HEK293 (cell line): ENCODE measurements around the gene EIF4EBP3.
A peak's percentile ranks its signal among the peaks of the same experiment; 100 is the strongest.

ENCODE experiments used
- EGR2 ChIP-seq: fragments of 450-650 bp; formaldehyde crosslinking; IDR thresholded peaks from 2 replicates; pipeline ENCODE4 v1.5.1; 2016; ENCODE audit warnings: low read depth, missing biosample characterization, missing genetic modification characterization
- FEZF1 ChIP-seq: fragments of 450-650 bp; formaldehyde crosslinking; IDR thresholded peaks from 2 replicates; pipeline ENCODE4 v1.5.1; 2016; ENCODE audit warnings: missing biosample characterization, missing genetic modification characterization
- GLIS1 ChIP-seq: fragments of 450-650 bp; formaldehyde crosslinking; IDR thresholded peaks from 2 replicates; pipeline ENCODE4 v1.5.1; 2016; ENCODE audit warnings: missing biosample characterization, missing genetic modification characterization
- KLF16 ChIP-seq: fragments of 450-650 bp; formaldehyde crosslinking; IDR thresholded peaks from 2 replicates; pipeline ENCODE4 v1.5.1; 2017; ENCODE audit warnings: missing biosample characterization, missing genetic modification characterization
- RBAK ChIP-seq: fragments of 450-650 bp; formaldehyde crosslinking; IDR thresholded peaks from 2 replicates; pipeline ENCODE4 v1.5.1; 2016; ENCODE audit warnings: missing biosample characterization, missing genetic modification characterization
- SCRT2 ChIP-seq: fragments of 450-650 bp; formaldehyde crosslinking; IDR thresholded peaks from 2 replicates; pipeline ENCODE4 v1.5.1; 2016; ENCODE audit warnings: missing biosample characterization, missing genetic modification characterization
- SP3 ChIP-seq: fragments of 450-650 bp; formaldehyde crosslinking; IDR thresholded peaks from 2 replicates; pipeline ENCODE4 v1.5.1; 2016; ENCODE audit warnings: missing biosample characterization, missing genetic modification characterization
- ZBTB17 ChIP-seq: fragments of 450-650 bp; formaldehyde crosslinking; IDR thresholded peaks from 2 replicates; pipeline ENCODE4 v1.5.1; 2016; ENCODE audit warnings: missing biosample characterization, missing genetic modification characterization
- ZBTB20 ChIP-seq: fragments of 450-650 bp; formaldehyde crosslinking; IDR thresholded peaks from 2 replicates; pipeline ENCODE4 v1.5.1; 2016; ENCODE audit warnings: missing biosample characterization, missing genetic modification characterization
- ZFP69B ChIP-seq: fragments of 450-650 bp; formaldehyde crosslinking; IDR thresholded peaks from 2 replicates; pipeline ENCODE4 v1.5.1; 2016; ENCODE audit warnings: missing biosample characterization, missing genetic modification characterization
- ZIC2 ChIP-seq: fragments of 450-650 bp; formaldehyde crosslinking; IDR thresholded peaks from 2 replicates; pipeline ENCODE4 v1.5.1; 2016; ENCODE audit warnings: missing biosample characterization, missing genetic modification characterization
- ZNF140 ChIP-seq: fragments of 450-650 bp; formaldehyde crosslinking; IDR thresholded peaks from 2 replicates; pipeline ENCODE4 v1.5.1; 2016; ENCODE audit warnings: missing biosample characterization, missing genetic modification characterization
- ZNF169 ChIP-seq: fragments of 450-650 bp; formaldehyde crosslinking; IDR thresholded peaks from 2 replicates; pipeline ENCODE4 v1.5.1; 2016; ENCODE audit warnings: missing biosample characterization, missing genetic modification characterization
- ZNF2 ChIP-seq: fragments of 450-650 bp; formaldehyde crosslinking; IDR thresholded peaks from 2 replicates; pipeline ENCODE4 v1.5.1; 2016; ENCODE audit warnings: missing biosample characterization, missing genetic modification characterization
- ZNF24 ChIP-seq: fragments of 450-650 bp; formaldehyde crosslinking; IDR thresholded peaks from 2 replicates; pipeline ENCODE4 v1.5.1; 2016; ENCODE audit warnings: missing biosample characterization, missing genetic modification characterization
- ZNF335 ChIP-seq: fragments of 450-650 bp; formaldehyde crosslinking; conservative IDR thresholded peaks from 2 replicates; pipeline ENCODE4 v1.5.1; 2016; ENCODE audit warnings: missing biosample characterization, missing genetic modification characterization
- ZNF350 ChIP-seq: fragments of 450-650 bp; formaldehyde crosslinking; IDR thresholded peaks from 2 replicates; pipeline ENCODE4 v1.5.0; 2017; ENCODE audit warnings: missing biosample characterization, mild to moderate bottlenecking, missing genetic modification characterization
- ZNF423 ChIP-seq: fragments of 450-650 bp; formaldehyde crosslinking; IDR thresholded peaks from 2 replicates; pipeline ENCODE4 v1.5.1; 2016; ENCODE audit warnings: missing biosample characterization, missing genetic modification characterization
- ZNF433 ChIP-seq: fragments of 450-650 bp; formaldehyde crosslinking; IDR thresholded peaks from 2 replicates; pipeline ENCODE4 v1.5.1; 2016; ENCODE audit warnings: missing biosample characterization, missing genetic modification characterization, low read depth
- ZNF629 ChIP-seq: fragments of 450-650 bp; formaldehyde crosslinking; IDR thresholded peaks from 2 replicates; pipeline ENCODE4 v1.5.1; 2017; ENCODE audit warnings: missing biosample characterization, missing genetic modification characterization
- ZNF777 ChIP-seq: fragments of 450-650 bp; formaldehyde crosslinking; IDR thresholded peaks from 2 replicates; pipeline ENCODE4 v1.5.1; 2017; ENCODE audit warnings: missing biosample characterization, missing genetic modification characterization, borderline replicate concordance
- ZNF843 ChIP-seq: fragments of 450-650 bp; formaldehyde crosslinking; IDR thresholded peaks from 2 replicates; pipeline ENCODE4 v1.5.1; 2016; ENCODE audit warnings: missing biosample characterization, missing genetic modification characterization
- ZXDB ChIP-seq: fragments of 450-650 bp; formaldehyde crosslinking; IDR thresholded peaks from 2 replicates; pipeline ENCODE4 v1.5.1; 2016; ENCODE audit warnings: missing biosample characterization, missing genetic modification characterization
- TF ChIP-seq, protein P1 (sequence below): fragments of 450-650 bp; formaldehyde crosslinking; IDR thresholded peaks from 2 replicates; pipeline ENCODE4 v1.5.1; 2017; ENCODE audit warnings: missing biosample characterization, mild to moderate bottlenecking, missing genetic modification characterization, moderate library complexity
- TF ChIP-seq, protein P2 (sequence below): fragments of 450-650 bp; formaldehyde crosslinking; IDR thresholded peaks from 2 replicates; pipeline ENCODE4 v1.5.1; 2016; ENCODE audit warnings: missing biosample characterization, missing genetic modification characterization
- TF ChIP-seq, protein P3 (sequence below): fragments of 450-650 bp; formaldehyde crosslinking; conservative IDR thresholded peaks from 2 replicates; pipeline ENCODE4 v1.5.1; 2016; ENCODE audit warnings: low read depth, missing biosample characterization, missing genetic modification characterization
- TF ChIP-seq, protein P4 (sequence below): fragments of 450-650 bp; formaldehyde crosslinking; IDR thresholded peaks from 2 replicates; pipeline ENCODE4 v1.5.1; 2017; ENCODE audit warnings: missing biosample characterization, missing genetic modification characterization
- TF ChIP-seq, protein P5 (sequence below): IDR thresholded peaks from 2 replicates; pipeline ENCODE4 v1.6.1; 2011; ENCODE audit warnings: mild to moderate bottlenecking, low read depth, low read length, borderline replicate concordance
- TF ChIP-seq, protein P6 (sequence below): fragments of 450-650 bp; formaldehyde crosslinking; IDR thresholded peaks from 2 replicates; pipeline ENCODE4 v1.5.1; 2017; ENCODE audit warnings: missing biosample characterization, missing genetic modification characterization

EIF4EBP3 gene

DNA sequence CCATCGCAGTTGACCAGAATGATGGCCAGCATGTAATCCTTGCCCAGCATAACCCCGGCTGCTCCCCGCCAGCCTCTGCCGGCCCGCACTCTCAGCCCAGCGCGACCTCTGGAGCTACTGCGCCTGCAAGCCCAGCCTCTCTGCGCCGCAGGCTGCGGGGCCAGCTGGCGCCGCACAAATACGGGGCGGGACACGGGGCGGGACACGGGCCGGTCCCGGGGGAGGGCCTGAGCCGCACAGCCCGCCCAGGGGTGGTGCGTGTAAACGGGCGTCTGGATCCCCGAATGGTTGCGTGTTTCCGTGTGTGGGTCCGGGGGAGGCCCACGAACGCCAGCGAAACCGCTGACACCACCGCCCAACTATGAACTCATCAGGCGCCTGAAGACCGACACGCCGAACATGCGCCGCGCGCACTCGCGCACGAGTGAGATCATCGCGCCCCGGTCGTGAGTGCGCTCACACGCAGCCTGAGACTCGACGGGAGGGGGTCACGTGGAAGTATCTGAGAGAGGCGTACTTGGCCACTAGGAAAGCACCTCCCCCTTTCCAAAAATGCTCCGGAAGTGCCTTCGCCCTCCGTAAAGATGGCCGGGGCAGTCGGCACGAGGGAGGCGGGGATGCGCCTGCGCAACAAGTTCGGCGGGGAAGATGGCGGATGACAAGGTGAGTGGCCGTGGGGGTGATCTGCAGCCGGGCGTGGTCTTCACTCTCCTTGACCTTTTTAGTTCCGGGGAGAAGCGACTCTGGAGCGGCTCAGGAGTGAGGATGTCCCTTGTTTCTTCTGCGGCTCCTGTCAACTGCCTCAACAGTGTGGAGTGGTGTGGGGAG, 16.9 kb downstream of the EIF4EBP3 start, which contains the start of the genes APBB3 and SLC35A4 (continued):
- TF ChIP-seq, protein P1, sequence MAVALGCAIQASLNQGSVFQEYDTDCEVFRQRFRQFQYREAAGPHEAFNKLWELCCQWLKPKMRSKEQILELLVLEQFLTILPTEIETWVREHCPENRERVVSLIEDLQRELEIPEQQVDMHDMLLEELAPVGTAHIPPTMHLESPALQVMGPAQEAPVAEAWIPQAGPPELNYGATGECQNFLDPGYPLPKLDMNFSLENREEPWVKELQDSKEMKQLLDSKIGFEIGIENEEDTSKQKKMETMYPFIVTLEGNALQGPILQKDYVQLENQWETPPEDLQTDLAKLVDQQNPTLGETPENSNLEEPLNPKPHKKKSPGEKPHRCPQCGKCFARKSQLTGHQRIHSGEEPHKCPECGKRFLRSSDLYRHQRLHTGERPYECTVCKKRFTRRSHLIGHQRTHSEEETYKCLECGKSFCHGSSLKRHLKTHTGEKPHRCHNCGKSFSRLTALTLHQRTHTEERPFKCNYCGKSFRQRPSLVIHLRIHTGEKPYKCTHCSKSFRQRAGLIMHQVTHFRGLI (tag by site-specific recombination): peak; percentile 91
- TF ChIP-seq ZXDB (tag by site-specific recombination) (peak; percentile 94), ZNF140 (no peak), ZNF335 (tag by site-specific recombination) (peak; percentile 97), ZNF24 (tag by site-specific recombination) (0 out of 2 replicates have a peak, but pooled peaks have one; percentile 74), ZNF433 (tag by site-specific recombination) (no peak), KLF16 (tag by site-specific recombination) (peak; percentile 96), ZBTB17 (tag by site-specific recombination) (peak; percentile 93), ZNF2 (tag by site-specific recombination) (peak; percentile 85), RBAK (tag by site-specific recombination) (no peak), ZFP69B (peak; percentile 74), EGR2 (no peak; the same call in 1 of the 2 replicates), ZBTB20 (tag by site-specific recombination) (peak; percentile 14; the same call in 1 of the 2 replicates), ZNF629 (peak; percentile 96), SCRT2 (tag by site-specific recombination) (peak; percentile 100), ZIC2 (peak; percentile 63; the same call in 1 of the 2 replicates), ZNF169 (tag by site-specific recombination) (no peak), SP3 (tag by site-specific recombination) (peak; percentile 98), FEZF1 (tag by site-specific recombination) (0 out of 2 replicates have a peak, but pooled peaks have one; percentile 11), ZNF350 (tag by site-specific recombination) (no peak), ZNF843 (tag by site-specific recombination) (peak; percentile 46; the same call in 1 of the 2 replicates), ZNF423 (tag by site-specific recombination) (peak; percentile 44; the same call in 1 of the 2 replicates), GLIS1 (peak; percentile 89), ZNF777 (tag by site-specific recombination) (peak; percentile 97)
- TF ChIP-seq, protein P2, sequence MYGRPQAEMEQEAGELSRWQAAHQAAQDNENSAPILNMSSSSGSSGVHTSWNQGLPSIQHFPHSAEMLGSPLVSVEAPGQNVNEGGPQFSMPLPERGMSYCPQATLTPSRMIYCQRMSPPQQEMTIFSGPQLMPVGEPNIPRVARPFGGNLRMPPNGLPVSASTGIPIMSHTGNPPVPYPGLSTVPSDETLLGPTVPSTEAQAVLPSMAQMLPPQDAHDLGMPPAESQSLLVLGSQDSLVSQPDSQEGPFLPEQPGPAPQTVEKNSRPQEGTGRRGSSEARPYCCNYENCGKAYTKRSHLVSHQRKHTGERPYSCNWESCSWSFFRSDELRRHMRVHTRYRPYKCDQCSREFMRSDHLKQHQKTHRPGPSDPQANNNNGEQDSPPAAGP (tag by site-specific recombination): peak; percentile 91
- TF ChIP-seq, protein P3, sequence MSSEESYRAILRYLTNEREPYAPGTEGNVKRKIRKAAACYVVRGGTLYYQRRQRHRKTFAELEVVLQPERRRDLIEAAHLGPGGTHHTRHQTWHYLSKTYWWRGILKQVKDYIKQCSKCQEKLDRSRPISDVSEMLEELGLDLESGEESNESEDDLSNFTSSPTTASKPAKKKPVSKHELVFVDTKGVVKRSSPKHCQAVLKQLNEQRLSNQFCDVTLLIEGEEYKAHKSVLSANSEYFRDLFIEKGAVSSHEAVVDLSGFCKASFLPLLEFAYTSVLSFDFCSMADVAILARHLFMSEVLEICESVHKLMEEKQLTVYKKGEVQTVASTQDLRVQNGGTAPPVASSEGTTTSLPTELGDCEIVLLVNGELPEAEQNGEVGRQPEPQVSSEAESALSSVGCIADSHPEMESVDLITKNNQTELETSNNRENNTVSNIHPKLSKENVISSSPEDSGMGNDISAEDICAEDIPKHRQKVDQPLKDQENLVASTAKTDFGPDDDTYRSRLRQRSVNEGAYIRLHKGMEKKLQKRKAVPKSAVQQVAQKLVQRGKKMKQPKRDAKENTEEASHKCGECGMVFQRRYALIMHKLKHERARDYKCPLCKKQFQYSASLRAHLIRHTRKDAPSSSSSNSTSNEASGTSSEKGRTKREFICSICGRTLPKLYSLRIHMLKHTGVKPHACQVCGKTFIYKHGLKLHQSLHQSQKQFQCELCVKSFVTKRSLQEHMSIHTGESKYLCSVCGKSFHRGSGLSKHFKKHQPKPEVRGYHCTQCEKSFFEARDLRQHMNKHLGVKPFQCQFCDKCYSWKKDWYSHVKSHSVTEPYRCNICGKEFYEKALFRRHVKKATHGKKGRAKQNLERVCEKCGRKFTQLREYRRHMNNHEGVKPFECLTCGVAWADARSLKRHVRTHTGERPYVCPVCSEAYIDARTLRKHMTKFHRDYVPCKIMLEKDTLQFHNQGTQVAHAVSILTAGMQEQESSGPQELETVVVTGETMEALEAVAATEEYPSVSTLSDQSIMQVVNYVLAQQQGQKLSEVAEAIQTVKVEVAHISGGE (tag by site-specific recombination): peak; percentile 49
- TF ChIP-seq, protein P4, sequence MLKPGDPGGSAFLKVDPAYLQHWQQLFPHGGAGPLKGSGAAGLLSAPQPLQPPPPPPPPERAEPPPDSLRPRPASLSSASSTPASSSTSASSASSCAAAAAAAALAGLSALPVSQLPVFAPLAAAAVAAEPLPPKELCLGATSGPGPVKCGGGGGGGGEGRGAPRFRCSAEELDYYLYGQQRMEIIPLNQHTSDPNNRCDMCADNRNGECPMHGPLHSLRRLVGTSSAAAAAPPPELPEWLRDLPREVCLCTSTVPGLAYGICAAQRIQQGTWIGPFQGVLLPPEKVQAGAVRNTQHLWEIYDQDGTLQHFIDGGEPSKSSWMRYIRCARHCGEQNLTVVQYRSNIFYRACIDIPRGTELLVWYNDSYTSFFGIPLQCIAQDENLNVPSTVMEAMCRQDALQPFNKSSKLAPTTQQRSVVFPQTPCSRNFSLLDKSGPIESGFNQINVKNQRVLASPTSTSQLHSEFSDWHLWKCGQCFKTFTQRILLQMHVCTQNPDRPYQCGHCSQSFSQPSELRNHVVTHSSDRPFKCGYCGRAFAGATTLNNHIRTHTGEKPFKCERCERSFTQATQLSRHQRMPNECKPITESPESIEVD (tag by site-specific recombination): no peak
- TF ChIP-seq, protein P5, sequence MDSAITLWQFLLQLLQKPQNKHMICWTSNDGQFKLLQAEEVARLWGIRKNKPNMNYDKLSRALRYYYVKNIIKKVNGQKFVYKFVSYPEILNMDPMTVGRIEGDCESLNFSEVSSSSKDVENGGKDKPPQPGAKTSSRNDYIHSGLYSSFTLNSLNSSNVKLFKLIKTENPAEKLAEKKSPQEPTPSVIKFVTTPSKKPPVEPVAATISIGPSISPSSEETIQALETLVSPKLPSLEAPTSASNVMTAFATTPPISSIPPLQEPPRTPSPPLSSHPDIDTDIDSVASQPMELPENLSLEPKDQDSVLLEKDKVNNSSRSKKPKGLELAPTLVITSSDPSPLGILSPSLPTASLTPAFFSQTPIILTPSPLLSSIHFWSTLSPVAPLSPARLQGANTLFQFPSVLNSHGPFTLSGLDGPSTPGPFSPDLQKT: peak; percentile 82; the same call in 1 of the 2 replicates
- TF ChIP-seq, protein P6, sequence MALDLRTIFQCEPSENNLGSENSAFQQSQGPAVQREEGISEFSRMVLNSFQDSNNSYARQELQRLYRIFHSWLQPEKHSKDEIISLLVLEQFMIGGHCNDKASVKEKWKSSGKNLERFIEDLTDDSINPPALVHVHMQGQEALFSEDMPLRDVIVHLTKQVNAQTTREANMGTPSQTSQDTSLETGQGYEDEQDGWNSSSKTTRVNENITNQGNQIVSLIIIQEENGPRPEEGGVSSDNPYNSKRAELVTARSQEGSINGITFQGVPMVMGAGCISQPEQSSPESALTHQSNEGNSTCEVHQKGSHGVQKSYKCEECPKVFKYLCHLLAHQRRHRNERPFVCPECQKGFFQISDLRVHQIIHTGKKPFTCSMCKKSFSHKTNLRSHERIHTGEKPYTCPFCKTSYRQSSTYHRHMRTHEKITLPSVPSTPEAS (tag by site-specific recombination): peak; percentile 23; the same call in 1 of the 2 replicates
